SK-N-SH (cell line): Measurements from ENCODE around the gene P2RY12.
A peak's percentile ranks its signal among the peaks of the same experiment; 100 is the strongest.

Source experiments
- CHD2 ChIP-seq: fragments of 150-350 bp; IDR thresholded peaks from 2 replicates; pipeline ENCODE4 v1.6.1; 2018; ENCODE audit warnings: low read length; ENCODE audit not compliant: partially characterized antibody
- CTCF ChIP-seq: fragments of 200-600 bp; sonication (generic); IDR thresholded peaks from 2 replicates; pipeline ENCODE4 v1.6.1; 2017; ENCODE audit warnings: antibody characterized with exemption, mild to moderate bottlenecking, moderate library complexity
- FOXM1 ChIP-seq: IDR thresholded peaks from 2 replicates; pipeline ENCODE4 v1.4.0; 2012; ENCODE audit warnings: low read depth, mild to moderate bottlenecking
- NFIC ChIP-seq: IDR thresholded peaks from 2 replicates; pipeline ENCODE4 v1.4.0; 2012; ENCODE audit warnings: borderline replicate concordance
- POLR2AphosphoS5 ChIP-seq: IDR thresholded peaks from 2 replicates; pipeline ENCODE4 v1.6.1; 2012; ENCODE audit warnings: low read depth, low read length
- RAD21 ChIP-seq: IDR thresholded peaks from 2 replicates; pipeline ENCODE4 v1.6.1; 2012; ENCODE audit warnings: mild to moderate bottlenecking, low read length
- REST ChIP-seq: IDR thresholded peaks from 2 replicates; pipeline ENCODE4 v1.6.1; 2012; ENCODE audit warnings: mild to moderate bottlenecking, low read depth, low read length, moderate library complexity
- RFX5 ChIP-seq: IDR thresholded peaks from 2 replicates; pipeline ENCODE4 v1.6.1; 2012; ENCODE audit warnings: mild to moderate bottlenecking, improper control_type of control experiment, low read length
- SIN3A ChIP-seq: IDR thresholded peaks from 2 replicates; pipeline ENCODE4 v1.6.1; 2012; ENCODE audit warnings: low read depth, mild to moderate bottlenecking, low read length, moderate library complexity, borderline replicate concordance
- USF1 ChIP-seq: IDR thresholded peaks from 2 replicates; pipeline ENCODE4 v1.4.0; 2012; ENCODE audit warnings: low read depth, borderline replicate concordance
- USF2 ChIP-seq: fragments of 150-350 bp; IDR thresholded peaks from 2 replicates; pipeline ENCODE4 v1.6.1; 2017; ENCODE audit warnings: antibody characterized with exemption, low read length, low read depth, borderline replicate concordance
- ZBTB33 ChIP-seq: IDR thresholded peaks from 2 replicates; pipeline ENCODE4 v1.4.0; 2012; ENCODE audit warnings: low read depth, borderline replicate concordance

GRCh38 chr3:151327571-151328198, 56.9 kb downstream of the P2RY12 start:
- TF ChIP-seq RFX5 = no peak
- TF ChIP-seq CTCF = peak; percentile 86
- TF ChIP-seq NFIC = no peak
- no peak for TF ChIP-seq FOXM1
- TF ChIP-seq POLR2AphosphoS5 = no peak
- TF ChIP-seq CHD2 = no peak
- no peak for TF ChIP-seq SIN3A
- TF ChIP-seq REST = no peak
- TF ChIP-seq USF1 = no peak
- no peak for TF ChIP-seq ZBTB33
- TF ChIP-seq RAD21 = peak; percentile 25
- TF ChIP-seq USF2 = no peak
